ELF-1 (cell line): ENCODE measurements around the gene EZR.
A peak's percentile ranks its signal among the peaks of the same experiment; 100 is the strongest.
"Not testable (repeated sequence)": the region's sequence is repeated elsewhere in the genome, so short reads cannot be mapped to it uniquely, and the experiment has no call there.

Experiments used
- DNase-seq: peaks from one replicate; pipeline ENCODE4 v3.0.0-alpha.2; 2016; ENCODE audit warnings: low read depth, low spot score

Gene EZR

DNA sequence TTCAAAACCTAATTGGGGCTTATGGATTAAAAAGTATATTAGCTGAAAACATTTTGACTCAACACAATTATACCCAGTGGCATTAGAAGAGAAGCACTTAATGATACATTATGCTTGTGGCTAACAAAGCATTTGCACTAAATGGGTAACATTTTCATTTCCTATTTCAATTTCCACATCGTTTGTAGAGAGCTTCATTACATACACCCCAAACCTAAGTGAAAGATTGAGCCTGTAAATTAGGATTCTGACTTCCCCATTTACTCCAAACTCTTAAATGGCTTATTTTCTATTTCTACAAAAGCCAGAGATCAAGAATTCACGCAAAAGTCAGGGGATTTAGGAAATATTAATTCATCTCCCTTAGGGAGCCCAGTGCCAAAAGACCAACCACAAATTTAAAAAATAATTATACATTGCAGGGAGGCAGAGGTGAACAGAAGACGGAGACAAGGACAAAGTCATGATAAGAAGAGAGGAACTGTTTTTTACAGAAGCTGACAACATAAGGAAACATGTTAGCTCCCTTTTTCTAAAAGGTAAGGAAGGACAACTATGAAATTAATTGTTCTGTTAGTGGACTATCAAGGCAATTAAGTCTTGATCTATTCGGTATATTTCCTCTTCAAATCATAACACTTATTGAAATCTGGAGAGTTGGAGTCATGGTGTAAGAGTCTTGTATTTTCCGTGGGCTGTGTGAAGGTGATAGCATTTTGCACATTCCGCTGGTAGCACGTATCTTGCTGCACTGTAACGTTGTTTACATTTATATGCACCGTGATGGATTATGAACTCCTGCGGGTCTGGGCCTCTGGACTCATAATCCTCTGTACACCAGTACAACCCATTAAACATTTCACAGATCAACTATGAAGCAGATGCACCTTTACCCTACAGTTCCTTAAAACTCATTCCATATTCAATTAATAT lies 24.8 kb upstream of the EZR start:
- DNase-seq, result no peak

DNA sequence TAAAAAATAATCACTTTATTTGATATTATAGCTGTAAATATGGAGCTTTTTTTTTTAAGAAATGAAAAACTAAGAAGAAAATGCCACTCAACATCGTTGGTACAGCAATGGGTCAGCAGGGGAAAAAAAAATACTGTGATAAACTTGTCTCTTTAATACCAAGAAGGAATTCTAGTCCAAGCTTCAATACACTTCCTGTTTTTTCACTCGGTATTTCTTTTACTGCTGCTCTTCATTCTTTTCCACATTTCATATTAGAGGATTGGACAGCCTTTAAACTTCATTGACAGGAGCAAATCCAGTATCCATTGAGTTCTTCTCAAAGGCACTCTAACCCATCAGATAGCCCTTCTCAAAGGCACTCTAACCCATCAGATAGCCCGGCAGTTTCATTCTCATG lies 22.2 kb upstream of the EZR start:
- no peak for DNase-seq

- no peak for DNase-seq
Observed at GRCh38 chr6:158840465-158840864, 21.3 kb upstream of the EZR start.

- DNase-seq, result no peak
Observed at GRCh38 chr6:158839796-158840195, 20.6 kb upstream of the EZR start.

- not testable (repeated sequence) for DNase-seq
Observed at GRCh38 chr6:158838790-158839189, 19.6 kb upstream of the EZR start.

- peak; percentile 88 for DNase-seq
Observed at GRCh38 chr6:158837684-158838625, 18.8 kb upstream of the EZR start.

DNA sequence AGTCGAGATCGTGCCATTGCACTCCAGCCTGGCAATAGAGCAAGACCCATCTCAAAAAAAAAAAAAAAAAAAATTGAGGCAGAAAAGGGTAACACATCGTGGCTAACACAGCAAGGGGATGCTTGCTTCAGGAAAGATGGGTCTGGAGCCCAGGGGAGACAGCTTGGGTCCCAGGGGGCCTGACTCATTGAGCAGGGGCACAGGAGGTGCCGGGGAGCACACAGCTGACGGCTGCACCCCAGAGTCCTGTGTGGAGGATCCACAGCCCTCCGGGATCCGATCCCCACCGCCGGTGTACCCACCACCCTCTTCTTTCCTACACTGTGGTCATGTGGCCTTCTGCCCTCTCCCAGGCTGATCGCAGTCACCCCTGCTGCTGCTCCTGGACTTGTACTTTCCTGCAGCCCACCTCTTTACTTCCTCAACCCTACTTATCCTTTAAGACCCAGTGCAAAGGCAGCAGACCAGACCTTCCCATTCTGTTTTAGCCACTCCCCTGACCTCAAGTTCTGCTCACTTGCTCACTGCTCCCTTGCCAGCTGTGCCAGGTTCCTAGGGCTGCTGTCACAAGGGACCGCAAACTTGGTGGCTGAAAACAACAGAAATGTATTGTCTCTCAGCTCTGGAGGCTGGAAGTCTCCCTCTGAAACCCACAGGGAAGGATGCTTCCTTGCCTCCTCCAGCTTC lies 17.6 kb upstream of the EZR start:
- no peak for DNase-seq

- DNase-seq, result peak; percentile 90
Observed at GRCh38 chr6:158835616-158836221, 16.6 kb upstream of the EZR start.

GRCh38 chr6:158834675-158835385 lies 15.7 kb upstream of the EZR start:
- DNase-seq, result no peak

- DNase-seq, result not testable (repeated sequence)
Observed at GRCh38 chr6:158832807-158833206, 13.6 kb upstream of the EZR start.

DNA sequence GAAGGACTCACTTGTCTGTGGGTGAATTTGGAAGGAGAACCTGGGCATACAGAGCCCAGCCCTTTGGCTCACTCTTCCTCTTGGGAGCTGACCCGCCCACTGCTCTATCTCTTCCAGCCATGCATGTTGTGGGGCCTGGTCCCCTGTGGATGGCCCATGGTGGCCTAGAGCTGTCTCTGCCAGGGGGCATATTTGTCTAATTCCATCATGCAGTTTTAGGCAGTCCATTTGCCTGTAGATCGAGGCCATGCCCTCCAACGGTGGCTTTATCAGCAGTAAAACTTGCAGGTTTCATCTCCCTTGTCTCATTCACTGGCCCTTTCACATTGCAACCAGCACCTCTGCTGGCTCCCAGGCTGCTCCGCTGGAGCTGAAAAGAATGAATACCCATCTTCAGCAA lies 12.9 kb upstream of the EZR start:
- no peak for DNase-seq

- DNase-seq, result no peak
Observed at GRCh38 chr6:158831571-158831970, 12.4 kb upstream of the EZR start.

DNA sequence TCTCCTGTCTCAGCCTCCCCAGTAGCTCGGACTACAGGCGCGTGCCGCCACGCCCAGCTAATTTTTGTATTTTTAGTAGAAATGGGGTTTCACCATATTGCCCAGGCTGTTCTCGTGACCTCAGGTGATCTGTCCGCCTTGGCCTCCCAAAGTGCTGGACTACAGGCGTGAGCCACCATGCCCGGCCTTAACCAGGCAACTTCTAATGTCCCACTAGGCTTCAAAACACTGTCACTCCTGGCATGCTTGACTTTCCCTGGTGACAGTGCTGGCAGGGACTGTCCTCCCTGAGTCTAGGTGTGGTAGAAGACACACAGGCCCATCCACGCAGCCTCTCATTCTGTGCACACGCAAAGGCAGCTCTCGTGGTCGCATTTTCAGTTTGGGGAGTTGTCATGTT lies 11.6 kb upstream of the EZR start:
- no peak for DNase-seq

DNA sequence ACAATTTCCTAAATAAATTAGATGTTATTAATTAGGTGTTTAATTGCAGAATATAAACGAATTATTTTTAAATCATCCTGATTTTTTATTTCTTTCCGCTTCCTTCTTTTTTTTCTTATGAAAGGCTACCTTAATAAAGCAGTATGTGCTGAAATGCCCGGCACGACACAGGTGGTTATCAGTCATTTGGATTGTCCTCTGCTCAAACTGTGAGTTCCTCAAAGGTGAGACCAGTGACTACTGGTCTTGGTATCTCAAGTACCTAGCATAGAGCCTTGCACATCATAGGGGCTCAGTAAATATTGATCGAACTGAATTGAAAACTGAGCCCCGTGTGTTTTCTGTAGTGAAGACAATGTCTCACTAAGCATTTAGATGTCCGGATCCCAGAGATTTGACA lies 9.6 kb upstream of the EZR start:
- no peak for DNase-seq

GRCh38 chr6:158826819-158827501 lies 7.8 kb upstream of the EZR start:
- no peak for DNase-seq

DNA sequence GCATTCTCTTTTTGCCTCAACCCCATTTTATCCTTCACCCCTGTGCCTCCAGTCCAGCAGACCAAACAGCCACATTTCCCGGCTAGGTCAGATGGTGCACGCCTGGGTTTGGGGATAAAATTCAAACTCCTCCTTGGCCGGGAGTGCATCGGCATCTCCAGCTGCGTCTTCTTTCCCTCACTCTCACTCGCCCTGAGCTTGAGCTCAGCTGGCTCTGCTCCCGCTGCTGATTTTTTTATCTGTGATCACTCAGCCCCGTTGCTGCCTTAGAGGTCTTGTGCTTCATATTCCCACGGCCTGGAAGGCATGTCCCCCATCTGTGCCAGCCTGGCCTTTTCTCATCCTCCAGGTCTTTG lies 6.8 kb upstream of the EZR start:
- DNase-seq, result no peak

DNA sequence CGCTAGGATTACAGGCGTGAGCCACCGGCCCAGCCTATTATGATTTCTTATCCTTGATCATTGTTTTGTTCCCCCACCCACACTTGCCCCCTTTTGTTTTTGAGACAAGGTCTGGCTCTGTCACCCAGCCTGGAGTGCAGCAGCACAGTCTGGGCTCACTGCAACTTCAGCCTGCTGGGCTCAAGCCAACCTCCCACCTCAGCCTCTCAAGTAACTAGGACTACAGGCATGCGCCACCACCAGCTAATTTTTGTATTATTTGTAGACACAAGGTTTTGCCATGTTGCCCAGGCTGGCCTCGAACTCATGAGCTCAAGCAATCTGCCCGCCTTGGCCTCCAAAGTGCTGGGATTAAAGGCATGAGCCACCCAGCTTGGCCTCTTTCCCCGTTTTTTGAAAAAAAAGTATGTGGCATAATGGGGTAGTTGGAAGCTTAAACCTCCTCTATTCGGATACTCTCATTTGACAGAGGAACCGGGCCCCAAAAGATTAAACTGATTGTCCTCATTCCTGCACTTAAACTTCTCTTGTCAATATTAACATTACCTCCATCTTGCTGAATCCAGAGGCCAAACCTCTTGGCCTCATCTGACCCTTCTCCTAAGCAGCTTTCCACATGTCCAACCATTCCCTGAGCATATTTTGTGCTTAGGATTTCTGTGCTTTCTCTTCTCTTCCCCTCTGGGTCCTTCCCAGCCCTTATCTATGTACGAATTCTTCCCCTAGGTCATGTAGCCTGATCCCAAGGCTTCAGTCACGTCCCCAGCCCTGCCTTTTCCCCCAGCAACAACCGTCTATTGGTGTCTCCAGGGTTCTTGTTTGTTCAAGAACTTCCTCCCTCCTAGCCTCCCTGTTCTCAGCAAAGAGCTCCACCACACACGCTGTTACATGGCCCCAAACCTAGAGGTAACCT lies 6.1 kb upstream of the EZR start:
- peak; percentile 77 for DNase-seq

- not testable (repeated sequence) for DNase-seq
Observed at GRCh38 chr6:158823616-158824015, 4.4 kb upstream of the EZR start.

DNA sequence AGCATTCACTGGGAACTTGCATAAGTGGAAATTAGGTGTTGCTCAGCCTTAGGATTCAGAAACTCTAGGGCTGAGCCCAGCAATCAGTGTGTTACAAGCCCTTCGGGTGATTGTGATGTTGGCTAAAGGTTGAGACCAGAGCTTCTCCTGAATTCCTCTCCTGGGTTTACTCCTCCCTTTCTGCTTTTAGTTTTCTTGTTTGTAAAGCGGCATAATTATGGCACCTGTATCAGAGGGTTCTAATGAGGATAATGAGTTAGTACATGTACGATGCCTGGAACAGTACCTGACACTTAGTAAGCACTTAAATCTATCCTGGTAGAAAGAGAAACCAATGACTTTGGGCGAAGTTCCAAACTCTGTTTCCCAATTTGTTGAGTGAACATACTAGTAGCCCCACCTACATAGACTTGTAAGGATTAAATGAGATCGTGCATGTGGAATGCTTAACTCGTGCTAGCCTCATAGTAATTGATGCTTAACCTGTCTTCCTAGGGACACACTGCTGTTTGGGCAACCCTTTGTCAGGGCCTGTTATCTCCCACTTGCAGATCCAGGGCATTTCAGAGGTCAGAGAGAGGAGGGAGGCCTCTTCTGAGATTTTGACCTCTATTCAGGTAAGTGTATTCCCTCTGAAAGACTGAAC lies 932 bp upstream of the EZR start:
- DNase-seq, result no peak
